Left kidney (tissue), 8 donors: ENCODE data around the gene JOSD1. TPM values are rescaled to one million over a fixed set of nuclear protein-coding genes. Genes with fewer than 3 reads are reported as not detected.

Experiments
- DNase-seq: peaks from one replicate; pipeline ENCODE4 v3.0.0-alpha.2; 2013
- long read RNA-seq, 8 donors: transcript quantifications; one replicate each; lab custom pipeline, GENCODE V29; 2026
- polyA plus RNA-seq: library from polyadenylated mRNA; unstranded; fragments of 120-200 nt; gene quantifications from one replicate; pipeline ENCODE4 v1.2.1, GENCODE V29; 2013; ENCODE audit not compliant: insufficient read length

The JOSD1 gene
- polyA plus RNA-seq = 44.8 TPM
- long read RNA-seq, donor 1, transcript JOSD1-201 (4 exons, 3,648 nt) = major isoform, 8 of 10 reads
- long read RNA-seq, donor 1, partial matches to known transcripts = 0 of 10 reads
- long read RNA-seq, donor 1, other reads (novel, unspliced or antisense) = 0 of 10 reads
- long read RNA-seq, donor 2, transcript JOSD1-201 (4 exons, 3,648 nt) = major isoform, 6 of 11 reads
- long read RNA-seq, donor 2, partial matches to known transcripts = 0 of 11 reads
- long read RNA-seq, donor 2, other reads (novel, unspliced or antisense) = 0 of 11 reads
- long read RNA-seq, donor 3, partial matches to known transcripts = 11 of 14 reads
- long read RNA-seq, donor 3, other reads (novel, unspliced or antisense) = 0 of 14 reads
- long read RNA-seq, donor 4 = 0 reads
- long read RNA-seq, donor 5, partial matches to known transcripts = 0 of 8 reads
- long read RNA-seq, donor 5, other reads (novel, unspliced or antisense) = 0 of 8 reads
- long read RNA-seq, donor 6, transcript JOSD1-201 (4 exons, 3,648 nt) = major isoform, 8 of 14 reads
- long read RNA-seq, donor 6, partial matches to known transcripts = 0 of 14 reads
- long read RNA-seq, donor 6, other reads (novel, unspliced or antisense) = 0 of 14 reads
- long read RNA-seq, donor 7, transcript JOSD1-201 (4 exons, 3,648 nt) = major isoform, 8 of 9 reads
- long read RNA-seq, donor 7, partial matches to known transcripts = 0 of 9 reads
- long read RNA-seq, donor 7, other reads (novel, unspliced or antisense) = 0 of 9 reads
- long read RNA-seq, donor 8, partial matches to known transcripts = 0 of 2 reads
- long read RNA-seq, donor 8, other reads (novel, unspliced or antisense) = 0 of 2 reads

DNA sequence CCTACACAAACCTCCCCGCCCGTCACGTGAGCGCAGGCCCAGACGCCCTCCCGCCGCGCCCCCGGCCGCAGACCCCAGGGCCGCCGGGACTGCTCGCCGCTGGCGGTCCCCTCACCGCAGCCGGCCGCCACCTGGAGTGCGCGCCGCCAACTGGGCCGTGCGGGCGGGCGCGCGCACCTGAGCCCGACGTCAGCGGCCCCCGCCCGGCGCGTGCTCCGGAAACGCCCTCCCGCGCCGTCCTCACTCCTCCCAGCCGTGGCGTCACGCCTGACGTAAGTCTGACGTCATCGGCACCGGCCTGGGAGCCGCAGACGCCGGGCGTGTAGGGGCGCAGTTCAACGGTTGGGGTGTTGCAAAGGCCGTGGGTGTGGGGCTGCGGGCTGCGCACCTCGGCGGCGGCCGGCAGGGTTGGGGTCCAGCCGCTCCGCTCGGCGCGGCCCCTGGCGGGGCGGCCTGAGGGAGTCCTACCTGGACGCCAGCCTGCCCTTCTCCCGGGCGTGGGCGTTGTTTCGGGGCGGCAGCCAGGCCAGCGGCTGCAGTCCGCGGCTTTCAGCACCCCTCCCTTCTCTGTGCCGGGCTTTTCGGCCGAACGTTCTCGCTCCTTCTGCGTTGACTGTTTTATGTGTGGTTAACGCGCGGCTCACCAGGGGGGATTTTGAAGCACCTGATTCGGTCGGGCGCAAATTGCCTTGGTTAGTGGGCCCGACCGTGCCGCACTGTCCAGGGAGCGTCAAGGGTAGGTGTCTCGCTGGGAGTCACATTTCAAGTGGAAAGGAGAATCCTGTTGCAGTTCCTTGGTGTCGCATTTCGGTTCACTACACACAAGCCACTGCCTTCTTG lies at the start of gene JOSD1:
JOSD1 (minus strand) TSS at position 155 of the 840 bp plus-strand sequence. CDS start 956 bp downstream, outside the sequence.
- DNase-seq = peak; percentile 92

DNA sequence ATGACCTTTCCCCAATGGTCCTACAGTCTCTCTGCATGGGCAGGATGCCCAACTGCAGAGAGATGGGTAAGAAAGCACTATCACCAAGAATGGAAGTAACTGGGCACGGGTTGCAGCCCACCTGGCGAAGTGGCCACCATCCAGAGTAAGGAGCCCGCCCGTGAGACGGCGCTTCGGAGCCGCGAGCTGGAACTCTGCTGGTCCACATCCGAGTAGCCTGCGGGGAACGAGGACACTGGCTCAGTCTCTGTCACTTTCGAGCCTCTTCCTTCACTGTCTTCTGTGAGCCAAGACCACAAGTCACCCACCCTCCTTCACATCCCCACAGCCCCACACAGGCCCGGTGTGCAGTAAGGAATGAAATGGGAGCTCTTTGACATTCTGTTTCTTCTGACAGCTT lies 49.4 kb upstream of the JOSD1 start:
- no peak for DNase-seq

GRCh38 chr22:38748487-38749136 lies 47.9 kb upstream of the JOSD1 start:
- no peak for DNase-seq

DNA sequence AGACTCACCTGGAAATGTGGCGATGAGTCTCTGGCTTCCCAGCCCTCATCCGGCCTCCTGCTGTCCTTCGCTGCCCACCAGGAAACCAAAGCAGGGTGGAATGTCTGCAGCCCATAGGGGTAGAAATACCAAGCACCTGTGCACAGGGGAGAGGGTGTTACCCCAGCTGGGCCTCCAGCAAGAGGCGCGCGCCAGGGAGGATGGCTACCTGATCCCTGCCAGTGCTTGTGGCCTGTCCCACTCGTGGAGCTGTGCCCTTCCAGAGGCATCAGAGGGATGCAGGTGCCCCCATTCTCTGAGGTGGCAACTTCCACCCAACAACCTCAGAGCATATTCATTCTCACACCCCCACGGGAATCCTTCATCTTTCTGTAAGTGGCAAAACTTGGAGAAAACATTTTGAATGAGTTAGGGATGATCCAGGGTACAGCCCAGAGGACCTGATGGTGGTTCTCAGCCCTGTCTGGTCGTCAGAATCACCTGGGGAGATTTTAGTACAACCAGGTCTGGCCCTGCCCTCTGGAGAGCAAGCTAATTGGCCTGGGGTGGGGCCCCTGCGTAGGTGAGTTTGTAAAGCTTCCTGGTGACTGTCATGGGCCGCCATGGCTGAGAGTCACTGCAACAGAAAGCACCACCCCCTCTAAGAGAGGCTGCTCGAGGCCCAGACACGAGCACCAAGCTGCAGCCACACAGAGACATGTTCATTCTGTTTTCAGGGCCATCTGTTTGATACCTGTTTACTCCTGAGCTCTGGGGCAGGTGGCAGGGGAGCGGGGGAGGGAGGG lies 45.1 kb upstream of the JOSD1 start:
- DNase-seq = no peak

- no peak for DNase-seq
These were observed 44.2 kb upstream of the JOSD1 start for GRCh38 chr22:38744981-38745380.

GRCh38 chr22:38742176-38742942 lies 41.6 kb upstream of the JOSD1 start:
- no peak for DNase-seq

DNA sequence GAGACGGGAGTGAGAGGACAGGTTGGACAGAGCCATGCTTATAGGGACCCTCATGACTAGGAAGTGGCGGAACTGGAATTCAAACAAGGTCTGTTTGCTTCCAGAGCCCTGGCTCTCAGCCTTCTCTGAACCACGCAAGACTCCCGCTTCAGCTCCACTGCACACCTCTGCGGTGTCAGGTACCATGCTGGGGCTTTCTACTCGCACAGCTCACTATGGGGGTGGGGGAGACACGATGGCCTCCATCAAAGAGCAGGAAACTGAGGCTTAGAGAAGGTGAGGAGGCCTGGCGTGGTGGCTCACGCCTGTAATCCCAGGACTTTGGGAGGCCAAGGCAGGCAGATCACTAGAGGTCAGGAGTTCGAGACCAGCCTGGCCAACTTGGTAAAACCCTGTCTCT lies 40.8 kb upstream of the JOSD1 start:
- DNase-seq = no peak

- no peak for DNase-seq
These were observed 40.4 kb upstream of the JOSD1 start for GRCh38 chr22:38741166-38741565.

- DNase-seq = no peak
These were observed 40.0 kb upstream of the JOSD1 start for GRCh38 chr22:38740754-38741153.

DNA sequence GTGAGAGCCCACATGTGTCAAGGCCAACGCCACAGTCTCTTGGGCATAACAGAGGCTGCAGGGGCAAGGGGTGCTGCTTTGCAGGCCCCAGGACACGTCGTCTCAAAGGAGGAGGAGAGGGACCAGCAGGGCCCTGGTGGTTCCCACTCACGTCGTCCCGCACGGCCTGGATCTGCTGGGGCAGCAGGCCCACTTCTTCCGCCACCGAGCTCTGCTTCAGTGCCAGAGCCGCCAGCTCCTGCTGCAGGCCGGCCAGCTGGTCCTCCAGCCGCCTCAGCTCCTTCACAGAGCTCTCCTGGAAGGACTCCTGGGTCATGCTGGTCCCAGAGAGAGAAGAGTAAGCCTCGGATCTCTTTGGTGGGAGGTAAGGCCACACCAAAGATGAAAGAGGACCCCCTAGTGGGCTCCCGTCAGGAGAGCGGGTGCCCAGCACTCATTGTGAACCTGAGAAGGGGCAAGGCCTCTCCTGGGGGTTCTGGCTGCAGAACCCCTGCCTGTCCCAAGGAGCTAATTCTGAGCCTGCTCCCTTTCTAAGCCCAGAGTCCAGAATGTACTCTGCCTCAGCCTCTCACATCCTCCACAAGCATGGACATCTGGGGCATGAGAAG lies 39.5 kb upstream of the JOSD1 start:
- no peak for DNase-seq

DNA sequence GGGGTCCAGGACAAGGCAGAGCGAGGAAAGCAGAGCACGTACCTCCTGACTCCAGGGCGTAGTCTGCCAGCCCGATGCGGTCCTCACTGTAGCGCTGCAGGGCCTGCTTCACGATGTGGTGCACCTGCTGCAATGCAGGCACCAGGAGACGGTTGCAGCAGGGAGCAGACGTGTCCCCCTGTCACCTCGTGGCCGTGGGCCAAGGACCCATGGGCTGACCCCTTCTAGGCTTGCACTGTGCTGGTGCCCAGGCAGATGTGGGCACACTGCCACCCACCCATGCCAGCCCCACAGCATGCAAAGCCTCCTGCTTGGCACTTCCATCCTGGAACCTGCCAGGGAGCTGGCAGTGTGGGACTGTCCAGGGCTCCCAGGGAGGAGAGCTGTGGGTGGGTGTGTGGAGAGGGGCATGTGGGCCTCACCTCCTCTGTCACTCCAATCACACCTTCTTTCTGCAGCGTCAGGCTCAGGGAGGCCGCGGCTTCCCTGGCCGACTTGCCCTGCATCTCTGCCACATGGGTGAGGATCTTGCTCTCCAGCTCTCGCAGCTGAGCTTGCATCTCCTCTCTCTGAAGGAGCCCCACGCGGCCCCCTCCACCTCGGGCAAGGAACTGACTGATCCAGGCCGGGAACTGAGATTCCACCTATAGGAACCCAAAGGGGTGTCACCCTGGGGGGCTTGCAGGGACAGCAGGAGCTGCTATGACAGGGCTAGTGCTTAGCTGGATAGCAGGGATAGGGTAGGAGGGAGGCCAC lies 38.7 kb upstream of the JOSD1 start:
- no peak for DNase-seq

GRCh38 chr22:38738475-38739070 lies 37.8 kb upstream of the JOSD1 start:
- DNase-seq = no peak

GRCh38 chr22:38737302-38738060 lies 36.7 kb upstream of the JOSD1 start:
- DNase-seq = no peak

GRCh38 chr22:38736257-38736570 lies 35.5 kb upstream of the JOSD1 start:
- DNase-seq = no peak

DNA sequence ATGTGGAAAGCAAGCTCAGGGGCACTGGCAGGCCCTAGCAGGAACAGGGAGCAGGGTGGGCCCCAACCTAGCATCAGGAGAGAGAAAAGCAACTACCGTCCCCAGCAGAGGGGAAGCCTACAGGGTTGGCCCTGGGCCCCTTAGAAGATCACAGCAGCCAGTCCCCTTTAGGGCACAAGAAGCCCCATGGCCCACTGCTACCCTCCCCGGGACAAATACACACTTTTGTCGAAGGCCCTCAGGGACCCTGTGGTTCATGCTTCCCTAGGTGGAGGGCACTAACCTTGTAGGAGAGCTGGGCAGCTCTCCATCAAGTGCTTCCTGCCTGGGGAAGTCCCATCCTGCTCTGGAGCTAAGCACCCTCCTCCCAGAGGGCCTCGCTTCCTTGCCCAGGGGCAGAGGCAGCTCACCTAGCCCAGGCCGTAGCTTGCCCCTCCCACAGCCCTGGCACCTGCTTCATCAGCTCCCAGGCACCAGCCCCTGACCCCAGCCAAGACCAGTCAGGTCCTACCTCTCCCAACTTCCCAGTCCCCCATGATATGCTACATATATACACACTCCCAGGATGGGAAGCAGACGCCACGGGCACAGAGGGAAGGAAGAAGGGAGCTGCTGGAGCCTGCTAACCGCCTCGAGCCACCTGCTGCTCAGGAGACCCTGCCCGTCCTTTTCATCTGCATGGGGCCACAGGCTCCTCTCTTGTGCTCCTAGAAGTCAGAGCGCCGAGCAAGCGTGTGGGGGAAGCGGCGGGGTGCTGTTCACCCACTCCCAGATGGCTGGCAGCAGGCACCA lies 34.9 kb upstream of the JOSD1 start:
- DNase-seq = no peak

DNA sequence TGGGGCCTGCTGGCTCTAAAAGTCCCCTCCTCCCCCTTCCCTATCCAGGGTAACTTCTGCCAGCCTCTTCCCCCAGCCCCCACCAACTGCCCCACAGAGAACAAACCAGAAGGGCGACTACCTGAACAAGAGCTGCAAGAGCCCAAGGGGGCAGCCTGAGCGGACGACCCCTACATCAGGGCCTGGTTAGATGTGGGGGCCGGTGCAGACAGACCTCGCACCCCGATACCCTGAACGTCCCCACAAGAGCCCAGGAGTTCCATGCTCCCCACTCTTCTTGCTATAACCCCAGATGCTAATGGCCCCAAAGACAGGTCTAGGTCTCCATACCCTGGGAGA lies 34.4 kb upstream of the JOSD1 start:
- DNase-seq = no peak
